Stomach (tissue), 9 donors: ENCODE data around the gene KDM2A. TPM values are rescaled to one million over a fixed set of nuclear protein-coding genes. Genes with fewer than 3 reads are reported as not detected.
A peak's percentile ranks its signal among the peaks of the same experiment; 100 is the strongest.

Experiments
- DNase-seq, 2 donors: peaks; one replicate each; pipeline versions ENCODE4 v3.0.0 to v3.0.0-alpha.2; 2013 to 2019
- H3K27ac ChIP-seq, 5 donors: fragments of 200-600 bp in 4 of 5; sonication (generic) in 4 of 5; one replicate each; pipeline ENCODE4 v1.5.1; 2013 to 2019; ENCODE audit warnings: mild to moderate bottlenecking in 1 of 5, moderate library complexity in 1 of 5
- H3K27me3 ChIP-seq, 3 donors: fragments of 200-600 bp; sonication (generic); one replicate each; pipeline ENCODE4 v1.5.1; 2017 to 2019; ENCODE audit warnings: mixed run types in 1 of 3
- H3K36me3 ChIP-seq, 4 donors: fragments of 200-600 bp; sonication (generic); 1 replicate in 3 of 4; 2 replicates in 1 of 4; pipeline ENCODE4 v1.5.1; 2016 to 2019
- H3K4me1 ChIP-seq, 4 donors: fragments of 200-600 bp; sonication (generic); one replicate each; pipeline ENCODE4 v1.5.1; 2016 to 2019
- H3K4me3 ChIP-seq, 4 donors: fragments of 200-600 bp; sonication (generic) in 3 of 4; one replicate each; pipeline ENCODE4 v1.5.1; 2016 to 2019; ENCODE audit warnings: mild to moderate bottlenecking in 1 of 4
- H3K9me3 ChIP-seq, 4 donors: fragments of 200-600 bp; sonication (generic); one replicate each; pipeline ENCODE4 v1.5.1; 2016 to 2019
- EP300 ChIP-seq: sonication (generic); formaldehyde crosslinking; IDR thresholded peaks from one replicate; pipeline ENCODE4 v1.6.1; 2017; ENCODE audit warnings: antibody characterized with exemption
- POLR2A ChIP-seq, 4 donors: fragments of 450-650 bp; IDR thresholded peaks; one replicate each; pipeline ENCODE4 v1.6.1; 2016; ENCODE audit warnings: antibody characterized with exemption in 4 of 4, control low read depth in 2 of 4, mild to moderate bottlenecking in 1 of 4, moderate library complexity in 1 of 4
- POLR2AphosphoS5 ChIP-seq, 3 donors: sonication (generic); formaldehyde crosslinking; IDR thresholded peaks; one replicate each; pipeline ENCODE4 v1.6.1; 2016; ENCODE audit warnings: antibody characterized with exemption in 3 of 3
- WGBS, 5 donors: extraction: QIAGEN DNeasy Blood & Tissue Kit in 3 of 5; methylation state at CpG; one replicate each; pipeline versions ENCODE4 v1.1.5 to v1.1.7; 2013 to 2018; 5-methylcytosine and 5-hydroxymethylcytosine counted together
- intact Hi-C: fragments of 100-400 bp; cut with DNase I; formaldehyde crosslinking; loops from one replicate; pipeline ENCODE4 v1.15.1; 2023; ENCODE audit warnings: low total_unique reads
- polyA plus RNA-seq, 3 donors: library from polyadenylated mRNA; stranded (reverse); fragments of 200-250 nt; gene quantifications; one replicate each; pipeline ENCODE4 v1.2.3, GENCODE V29; 2013
- total RNA-seq, 5 donors: library from RNA; depleted of rRNA; stranded (reverse); fragments of >200 nt; gene quantifications; one replicate each; pipeline versions ENCODE4 v1.1.0 to v1.2.3, GENCODE V29; 2014 to 2016
- TF ChIP-seq, protein P1 (sequence below), 7 experiments: fragments of 450-650 bp in 4 of 7; fragments of 200-600 bp in 3 of 7; sonication (generic) in 3 of 7; IDR thresholded peaks; one replicate each; pipeline ENCODE4 v1.5.1; 2016 to 2019; ENCODE audit warnings: antibody characterized with exemption in 7 of 7, control low read depth in 2 of 7, mild to moderate bottlenecking in 1 of 7
- donor health status: healthy with polysubstance abuse.
- donor health status: Bipolar disorder and iron deficiency.
- donor health status: healthy.

Gene KDM2A
- total and polyA plus RNA-seq, 8 donors = 15.4 to 125 (median 70.3) TPM

- peaks cover 35 to 78% (median 48%) of the 10 kb centered on the region in 4 donors for H3K4me1 ChIP-seq
- H3K4me3 ChIP-seq = peak overlapping the region in 1 of 4 donors; percentile 24
- 67 to 74% (median 69%) methylated on average over 7 to 8 of the region's 8 CpGs for WGBS, 5 donors
- intact Hi-C loops = no loop called here
- DNase-seq = no peak
- H3K27me3 ChIP-seq = no peaks in the 10 kb centered on the region
- TF ChIP-seq, protein P1, sequence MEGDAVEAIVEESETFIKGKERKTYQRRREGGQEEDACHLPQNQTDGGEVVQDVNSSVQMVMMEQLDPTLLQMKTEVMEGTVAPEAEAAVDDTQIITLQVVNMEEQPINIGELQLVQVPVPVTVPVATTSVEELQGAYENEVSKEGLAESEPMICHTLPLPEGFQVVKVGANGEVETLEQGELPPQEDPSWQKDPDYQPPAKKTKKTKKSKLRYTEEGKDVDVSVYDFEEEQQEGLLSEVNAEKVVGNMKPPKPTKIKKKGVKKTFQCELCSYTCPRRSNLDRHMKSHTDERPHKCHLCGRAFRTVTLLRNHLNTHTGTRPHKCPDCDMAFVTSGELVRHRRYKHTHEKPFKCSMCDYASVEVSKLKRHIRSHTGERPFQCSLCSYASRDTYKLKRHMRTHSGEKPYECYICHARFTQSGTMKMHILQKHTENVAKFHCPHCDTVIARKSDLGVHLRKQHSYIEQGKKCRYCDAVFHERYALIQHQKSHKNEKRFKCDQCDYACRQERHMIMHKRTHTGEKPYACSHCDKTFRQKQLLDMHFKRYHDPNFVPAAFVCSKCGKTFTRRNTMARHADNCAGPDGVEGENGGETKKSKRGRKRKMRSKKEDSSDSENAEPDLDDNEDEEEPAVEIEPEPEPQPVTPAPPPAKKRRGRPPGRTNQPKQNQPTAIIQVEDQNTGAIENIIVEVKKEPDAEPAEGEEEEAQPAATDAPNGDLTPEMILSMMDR (IDR thresholded peaks at IDR 0.05) = no peak
- TF ChIP-seq EP300 = no peak
- no peak for TF ChIP-seq POLR2AphosphoS5 (IDR thresholded peaks at IDR 0.05)
- TF ChIP-seq POLR2A (IDR thresholded peaks at IDR 0.05) = no peak
- peaks cover 49 to 70% (median 65%) of the 10 kb centered on the region in 4 donors for H3K36me3 ChIP-seq
- peak overlapping the region; percentile 11 to 99 (median 92) for H3K27ac ChIP-seq
- H3K9me3 ChIP-seq = no peaks in the 10 kb centered on the region
These were observed 167.7 kb downstream of the KDM2A start for GRCh38 chr11:67286621-67287333.

DNA sequence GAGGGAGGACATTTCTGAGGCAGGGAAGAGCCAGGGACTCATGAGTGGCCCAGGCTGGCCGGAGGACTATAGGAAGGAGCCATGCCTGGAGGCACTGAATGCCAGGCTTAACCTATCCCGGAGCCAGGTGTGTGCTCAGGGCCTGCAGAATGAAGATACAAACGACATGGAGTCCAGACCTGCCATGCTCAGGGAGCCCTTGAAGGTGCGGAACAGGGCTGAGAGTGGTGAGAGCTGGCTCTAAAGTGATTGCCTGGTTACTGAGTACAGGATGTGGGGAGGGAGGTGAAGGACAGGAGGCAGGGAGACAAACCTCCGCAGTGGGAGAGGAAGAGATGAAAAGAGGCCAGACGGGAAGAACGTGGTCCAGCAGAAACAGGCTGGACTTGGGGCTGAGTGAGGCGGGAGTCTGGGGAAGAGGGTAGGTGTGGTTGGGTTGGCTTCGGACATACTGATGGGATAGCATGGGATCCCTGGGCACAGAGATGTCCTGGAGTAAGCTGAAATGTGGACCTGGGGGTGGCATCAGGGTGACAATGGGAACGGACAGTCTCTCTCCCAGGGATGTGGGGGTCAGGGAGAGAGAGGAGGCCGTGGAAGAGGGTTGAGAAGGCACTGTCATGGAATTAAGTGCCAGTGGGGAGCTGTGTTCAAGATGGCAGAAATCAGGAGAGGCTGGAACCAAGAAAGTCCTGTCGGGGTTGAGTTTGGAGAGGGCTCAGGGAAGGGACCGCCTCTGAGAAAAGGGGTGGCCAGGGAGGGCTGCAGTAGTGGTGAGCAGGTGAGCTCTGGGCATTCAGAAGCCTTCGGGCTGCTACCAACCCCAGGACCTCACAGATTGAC, 168.5 kb downstream of the KDM2A start:
- no peaks in the 10 kb centered on the region for H3K9me3 ChIP-seq
- H3K4me3 ChIP-seq = peak overlapping the region; percentile 70 to 81 (median 76)
- peak overlapping the region; percentile 85 to 99 (median 92) for H3K27ac ChIP-seq
- peaks cover 49 to 68% (median 65%) of the 10 kb centered on the region in 4 donors for H3K36me3 ChIP-seq
- WGBS, 5 donors = 70 to 78% (median 72%) methylated on average over 14 of the region's 14 CpGs
- no peak for DNase-seq
- no peaks in the 10 kb centered on the region for H3K27me3 ChIP-seq
- TF ChIP-seq, protein P1 (IDR thresholded peaks at IDR 0.05) = no peak
- no peak for TF ChIP-seq POLR2A (IDR thresholded peaks at IDR 0.05)
- no peak for TF ChIP-seq EP300
- peak in 1 of 3 donors; percentile 15 for TF ChIP-seq POLR2AphosphoS5 (IDR thresholded peaks at IDR 0.05)
- intact Hi-C loops = no loop called here
- peaks cover 40 to 78% (median 53%) of the 10 kb centered on the region in 4 donors for H3K4me1 ChIP-seq

- no peaks in the 10 kb centered on the region for H3K9me3 ChIP-seq
- peaks cover 44 to 78% (median 56%) of the 10 kb centered on the region in 4 donors for H3K4me1 ChIP-seq
- DNase-seq = no peak
- peak overlapping the region; percentile 70 to 81 (median 76) for H3K4me3 ChIP-seq
- H3K36me3 ChIP-seq = peaks cover 43 to 64% (median 62%) of the 10 kb centered on the region in 4 donors
- WGBS, 5 donors = 26 to 34% (median 28%) methylated on average over 3 to 4 of the region's 4 CpGs
- intact Hi-C loops = no loop called here
- no peak for TF ChIP-seq POLR2AphosphoS5 (IDR thresholded peaks at IDR 0.05)
- no peak for TF ChIP-seq POLR2A (IDR thresholded peaks at IDR 0.05)
- H3K27ac ChIP-seq = peak overlapping the region; percentile 85 to 99 (median 92)
- H3K27me3 ChIP-seq = no peaks in the 10 kb centered on the region
These were observed 169.1 kb downstream of the KDM2A start for GRCh38 chr11:67288198-67288451.

DNA sequence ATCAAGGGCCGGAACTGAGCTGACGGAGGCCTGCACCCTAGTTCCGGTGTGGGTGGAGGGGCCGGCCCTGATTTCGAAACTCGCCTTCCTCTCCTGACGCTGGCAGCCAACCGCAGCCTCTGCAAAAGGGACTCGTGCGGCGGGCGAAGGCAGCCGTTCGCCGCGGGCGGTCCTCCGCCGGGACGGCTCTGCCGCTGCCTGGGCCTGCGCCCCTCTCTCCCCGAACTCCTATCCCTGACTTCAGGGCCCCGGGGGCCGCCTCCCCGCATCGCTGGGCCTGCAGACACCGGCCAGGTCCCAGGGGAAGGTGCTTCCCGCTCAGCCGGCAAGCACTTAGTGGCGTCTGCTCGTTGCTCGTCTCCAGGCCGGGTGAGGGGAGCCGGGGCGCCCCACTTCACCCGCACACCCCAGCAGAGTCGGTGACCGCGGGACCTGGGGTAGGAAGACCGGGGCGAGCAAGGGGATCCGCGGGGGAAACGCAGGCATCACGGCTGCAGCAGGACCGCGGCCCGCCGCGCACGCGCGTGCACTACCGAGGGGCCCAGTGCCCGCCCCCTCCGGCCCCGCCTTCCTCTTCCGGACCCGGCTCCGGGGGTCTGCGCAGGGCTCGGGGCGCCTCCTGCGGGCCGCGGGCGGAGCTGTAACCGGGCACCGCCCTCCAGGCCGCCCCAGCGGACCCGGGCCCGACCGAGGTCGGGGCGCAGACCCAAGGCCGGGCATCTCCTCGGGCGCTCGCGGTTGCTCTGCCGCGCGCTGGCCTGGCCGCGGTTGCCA, 169.6 kb downstream of the KDM2A start:
- 0% methylated on average over 9 to 86 of the region's 87 CpGs for WGBS, 5 donors

More for the DNA sequence above, 169.6 kb downstream of the KDM2A start:
- H3K36me3 ChIP-seq = peaks cover 38 to 60% (median 57%) of the 10 kb centered on the region in 4 donors
- peak overlapping the region; percentile 85 to 99 (median 92) for H3K27ac ChIP-seq
- H3K9me3 ChIP-seq = no peaks in the 10 kb centered on the region
- peak overlapping the region; percentile 70 to 81 (median 76) for H3K4me3 ChIP-seq
- no peaks in the 10 kb centered on the region for H3K27me3 ChIP-seq
- no peak for TF ChIP-seq EP300
- TF ChIP-seq POLR2AphosphoS5 (IDR thresholded peaks at IDR 0.05) = peak; percentile 10 to 87 (median 77)
- peak in 2 of 4 donors; percentile 6 to 8 for TF ChIP-seq POLR2A (IDR thresholded peaks at IDR 0.05)
- TF ChIP-seq, protein P1 (IDR thresholded peaks at IDR 0.05) = peak in 3 of 7 experiments; percentile 9 to 46 (median 29)
- H3K4me1 ChIP-seq = peaks cover 44 to 82% (median 59%) of the 10 kb centered on the region in 4 donors
- intact Hi-C loops = no loop called here
- DNase-seq = peak; percentile 89 to 97
